Progenitor cell of endocrine pancreas (in vitro differentiated cells): ENCODE measurements around the gene DLGAP1. TPM values are rescaled to one million over a fixed set of nuclear protein-coding genes. Genes with fewer than 3 reads are reported as not detected.
A peak's percentile ranks its signal among the peaks of the same experiment; 100 is the strongest.

ENCODE experiments used
- DNase-seq: peaks from one replicate; pipeline ENCODE4 v3.0.0; 2021; ENCODE audit warnings: low spot score; ENCODE audit not compliant: unreplicated experiment
- H3K27ac Mint-ChIP-seq: 2 replicates; pipeline ENCODE4 v1.8.0; 2021; ENCODE audit warnings: mild to moderate bottlenecking, moderate library complexity, mixed read lengths
- H3K27me3 Mint-ChIP-seq: 2 replicates; pipeline ENCODE4 v1.8.0; 2021; ENCODE audit warnings: mixed read lengths
- H3K36me3 Mint-ChIP-seq: 2 replicates; pipeline ENCODE4 v1.8.0; 2022; ENCODE audit warnings: mixed read lengths; ENCODE audit not compliant: insufficient read depth
- H3K4me1 Mint-ChIP-seq: 2 replicates; pipeline ENCODE4 v1.8.0; 2021; ENCODE audit warnings: low read depth, mixed read lengths
- H3K4me3 Mint-ChIP-seq: 2 replicates; pipeline ENCODE4 v1.8.0; 2021; ENCODE audit warnings: low read depth, mild to moderate bottlenecking, moderate library complexity, mixed read lengths
- H3K9me3 Mint-ChIP-seq: 2 replicates; pipeline ENCODE4 v1.8.0; 2021; ENCODE audit warnings: low read depth, mixed read lengths
- CTCF ChIP-seq: fragments of 200-600 bp; sonication (generic); IDR thresholded peaks from one replicate; pipeline ENCODE4 v1.5.0; 2021; ENCODE audit warnings: antibody characterized with exemption, mild to moderate bottlenecking; ENCODE audit not compliant: unreplicated experiment
- total RNA-seq: library from RNA; stranded (reverse); gene quantifications from 2 replicates; pipeline ENCODE4 v1.2.1, GENCODE V29; 2021

The DLGAP1 gene
- total RNA-seq, 1 donor from 2014 or later: 16.7 TPM

GRCh38 chr18:3667255-3668137 is 787.6 kb downstream of the DLGAP1 start:
- DNase-seq: no peak
- no peak for TF ChIP-seq CTCF
- Mint-ChIP-seq H3K4me1 (peaks cover 17% of the 10 kb centered on the region), H3K9me3 (no peaks in the 10 kb centered on the region), H3K36me3 (no peaks in the 10 kb centered on the region), H3K27ac (no peak overlapping the region), H3K4me3 (no peak overlapping the region), H3K27me3 (no peaks in the 10 kb centered on the region)

- Mint-ChIP-seq H3K4me3 (no peak overlapping the region), H3K36me3 (no peaks in the 10 kb centered on the region), H3K27ac (no peak overlapping the region), H3K27me3 (no peaks in the 10 kb centered on the region), H3K4me1 (peaks cover 17% of the 10 kb centered on the region), H3K9me3 (peaks cover 3% of the 10 kb centered on the region)
- TF ChIP-seq CTCF: no peak
- DNase-seq: no peak
Measured at GRCh38 chr18:3666526-3667254, 788.4 kb downstream of the DLGAP1 start.

GRCh38 chr18:3665780-3666525 is 789.2 kb downstream of the DLGAP1 start:
- peaks cover 17% of the 10 kb centered on the region for H3K4me1 Mint-ChIP-seq
- DNase-seq: peak; percentile 74
- H3K36me3 Mint-ChIP-seq: no peaks in the 10 kb centered on the region
- H3K27ac Mint-ChIP-seq: peak overlapping the region; percentile 98
- H3K9me3 Mint-ChIP-seq: peaks cover 3% of the 10 kb centered on the region
- no peaks in the 10 kb centered on the region for H3K27me3 Mint-ChIP-seq
- TF ChIP-seq CTCF: peak; percentile 97
- peak overlapping the region; percentile 55 for H3K4me3 Mint-ChIP-seq

GRCh38 chr18:3665204-3665603 is 789.9 kb downstream of the DLGAP1 start:
- H3K4me3 Mint-ChIP-seq: no peak overlapping the region
- H3K4me1 Mint-ChIP-seq: peaks cover 18% of the 10 kb centered on the region
- no peaks in the 10 kb centered on the region for H3K36me3 Mint-ChIP-seq
- H3K27me3 Mint-ChIP-seq: no peaks in the 10 kb centered on the region
- no peak for DNase-seq
- peaks cover 3% of the 10 kb centered on the region for H3K9me3 Mint-ChIP-seq
- TF ChIP-seq CTCF: no peak
- H3K27ac Mint-ChIP-seq: peak overlapping the region; percentile 68
